ENCODE data around the gene GRK5.

The GRK5 gene

GRCh38 chr10:119285495-119286267, 78.3 kb downstream of the GRK5 start:
- no peak for DNase-seq
- no peak overlapping the region for H3K9ac ChIP-seq (ENCODE audit: low read length)
- no peak overlapping the region for H2BK5ac ChIP-seq (ENCODE audit: low read depth, low read length, poor library complexity)
- no peak overlapping the region for H3K27ac ChIP-seq (ENCODE audit: low read depth, low read length)
- H2BK120ac ChIP-seq (ENCODE audit: insufficient read depth, low read length, poor library complexity): no peak overlapping the region
- H3K4me3 ChIP-seq (ENCODE audit: low read depth, low read length): no peak overlapping the region
- WGBS (ENCODE audit: extremely low coverage, insufficient coverage, insufficient read length): no CpG with 5 or more reads among the region's 9 CpGs
- H4K91ac ChIP-seq (ENCODE audit: low read depth, low read length): no peak overlapping the region
- H3K14ac ChIP-seq (ENCODE audit: low read length): no peak overlapping the region
- H3K9me3 ChIP-seq (ENCODE audit: insufficient read depth, low read depth, low read length): no peaks in the 10 kb centered on the region
- H4K12ac ChIP-seq (ENCODE audit: low read depth, low read length): no peak overlapping the region
- no peak overlapping the region for H3K18ac ChIP-seq (ENCODE audit: low read length)
- H3K79me2 ChIP-seq (ENCODE audit: control insufficient read depth, insufficient read depth, low read length, poor library complexity): no peaks in the 10 kb centered on the region
- H3K4ac ChIP-seq (ENCODE audit: low read depth, low read length): no peak overlapping the region
- no peak overlapping the region for H2BK12ac ChIP-seq (ENCODE audit: low read length)
- H2AK5ac ChIP-seq (ENCODE audit: low read length): no peak overlapping the region
- H3K79me1 ChIP-seq (ENCODE audit: low read length): peaks cover 2% of the 10 kb centered on the region
- no peak overlapping the region for H2AFZ ChIP-seq (ENCODE audit: insufficient read depth, low read length, poor library complexity)
- no peak overlapping the region for H3K4me2 ChIP-seq (ENCODE audit: low read length)
- H3K36me3 ChIP-seq (ENCODE audit: control insufficient read depth in 1 of 2, insufficient read depth in 2 of 2, low read length in 2 of 2): no peaks in the 10 kb centered on the region
- peaks cover 7 to 13% of the 10 kb centered on the region in 2 experiments for H3K4me1 ChIP-seq (ENCODE audit: control insufficient read depth in 1 of 2, insufficient read depth in 2 of 2, low read length in 2 of 2)
- no peak overlapping the region for H3K23ac ChIP-seq (ENCODE audit: low read length)
- H4K8ac ChIP-seq (ENCODE audit: low read depth, low read length): no peak overlapping the region
- no peaks in the 10 kb centered on the region for H3K27me3 ChIP-seq (ENCODE audit: insufficient read depth, low read length)

GRCh38 chr10:119286516-119286915, 79.1 kb downstream of the GRK5 start:
- Histone ChIP-seq H4K12ac (ENCODE audit: low read depth, low read length) (no peak overlapping the region), H4K8ac (ENCODE audit: low read depth, low read length) (no peak overlapping the region), H3K36me3 (ENCODE audit: control insufficient read depth in 1 of 2, insufficient read depth in 2 of 2, low read length in 2 of 2) (no peaks in the 10 kb centered on the region), H2AFZ (ENCODE audit: insufficient read depth, low read length, poor library complexity) (no peak overlapping the region), H3K79me2 (ENCODE audit: control insufficient read depth, insufficient read depth, low read length, poor library complexity) (no peaks in the 10 kb centered on the region), H3K14ac (ENCODE audit: low read length) (no peak overlapping the region), H2BK5ac (ENCODE audit: low read depth, low read length, poor library complexity) (no peak overlapping the region), H3K18ac (ENCODE audit: low read length) (no peak overlapping the region), H3K79me1 (ENCODE audit: low read length) (peaks cover 2% of the 10 kb centered on the region), H3K4me1 (ENCODE audit: control insufficient read depth in 1 of 2, insufficient read depth in 2 of 2, low read length in 2 of 2) (peaks cover 9 to 16% of the 10 kb centered on the region in 2 experiments), H3K4me2 (ENCODE audit: low read length) (no peak overlapping the region), H2BK120ac (ENCODE audit: insufficient read depth, low read length, poor library complexity) (no peak overlapping the region), H3K27me3 (ENCODE audit: insufficient read depth, low read length) (no peaks in the 10 kb centered on the region), H3K4ac (ENCODE audit: low read depth, low read length) (no peak overlapping the region), H3K4me3 (ENCODE audit: low read depth, low read length) (no peak overlapping the region), H3K9me3 (ENCODE audit: insufficient read depth, low read depth, low read length) (no peaks in the 10 kb centered on the region), H3K23ac (ENCODE audit: low read length) (no peak overlapping the region), H3K9ac (ENCODE audit: low read length) (no peak overlapping the region), H2AK5ac (ENCODE audit: low read length) (no peak overlapping the region), H4K91ac (ENCODE audit: low read depth, low read length) (no peak overlapping the region), H3K27ac (ENCODE audit: low read depth, low read length) (no peak overlapping the region), H2BK12ac (ENCODE audit: low read length) (no peak overlapping the region)
- WGBS (ENCODE audit: extremely low coverage, insufficient coverage, insufficient read length): no CpG with 5 or more reads among the region's 6 CpGs
- no peak for DNase-seq

- H4K91ac ChIP-seq (ENCODE audit: low read depth, low read length): no peak overlapping the region
- H3K4me1 ChIP-seq (ENCODE audit: control insufficient read depth in 1 of 2, insufficient read depth in 2 of 2, low read length in 2 of 2): peaks cover 9 to 16% of the 10 kb centered on the region in 2 experiments
- H3K4me2 ChIP-seq (ENCODE audit: low read length): no peak overlapping the region
- no peak overlapping the region for H3K14ac ChIP-seq (ENCODE audit: low read length)
- H2BK5ac ChIP-seq (ENCODE audit: low read depth, low read length, poor library complexity): no peak overlapping the region
- H3K9me3 ChIP-seq (ENCODE audit: insufficient read depth, low read depth, low read length): no peaks in the 10 kb centered on the region
- H2BK120ac ChIP-seq (ENCODE audit: insufficient read depth, low read length, poor library complexity): no peak overlapping the region
- H3K27ac ChIP-seq (ENCODE audit: low read depth, low read length): no peak overlapping the region
- H2BK12ac ChIP-seq (ENCODE audit: low read length): no peak overlapping the region
- H3K9ac ChIP-seq (ENCODE audit: low read length): no peak overlapping the region
- H3K27me3 ChIP-seq (ENCODE audit: insufficient read depth, low read length): no peaks in the 10 kb centered on the region
- DNase-seq: no peak
- no CpG with 5 or more reads among the region's 2 CpGs for WGBS (ENCODE audit: extremely low coverage, insufficient coverage, insufficient read length)
- H3K36me3 ChIP-seq (ENCODE audit: control insufficient read depth in 1 of 2, insufficient read depth in 2 of 2, low read length in 2 of 2): no peaks in the 10 kb centered on the region
- no peak overlapping the region for H4K12ac ChIP-seq (ENCODE audit: low read depth, low read length)
- H2AK5ac ChIP-seq (ENCODE audit: low read length): no peak overlapping the region
- H3K4ac ChIP-seq (ENCODE audit: low read depth, low read length): no peak overlapping the region
- H3K23ac ChIP-seq (ENCODE audit: low read length): no peak overlapping the region
- H2AFZ ChIP-seq (ENCODE audit: insufficient read depth, low read length, poor library complexity): no peak overlapping the region
- H3K79me2 ChIP-seq (ENCODE audit: control insufficient read depth, insufficient read depth, low read length, poor library complexity): no peaks in the 10 kb centered on the region
- no peak overlapping the region for H4K8ac ChIP-seq (ENCODE audit: low read depth, low read length)
- no peak overlapping the region for H3K4me3 ChIP-seq (ENCODE audit: low read depth, low read length)
- peaks cover 2% of the 10 kb centered on the region for H3K79me1 ChIP-seq (ENCODE audit: low read length)
- H3K18ac ChIP-seq (ENCODE audit: low read length): no peak overlapping the region
Measured at GRCh38 chr10:119286983-119287633, 79.7 kb downstream of the GRK5 start.

GRCh38 chr10:119288574-119289001, 81.2 kb downstream of the GRK5 start:
- Histone ChIP-seq H4K8ac (ENCODE audit: low read depth, low read length) (no peak overlapping the region), H3K36me3 (ENCODE audit: control insufficient read depth in 1 of 2, insufficient read depth in 2 of 2, low read length in 2 of 2) (no peaks in the 10 kb centered on the region), H3K79me1 (ENCODE audit: low read length) (peaks cover 2% of the 10 kb centered on the region), H2BK12ac (ENCODE audit: low read length) (no peak overlapping the region), H3K27ac (ENCODE audit: low read depth, low read length) (no peak overlapping the region), H2BK5ac (ENCODE audit: low read depth, low read length, poor library complexity) (no peak overlapping the region), H3K27me3 (ENCODE audit: insufficient read depth, low read length) (no peaks in the 10 kb centered on the region), H3K79me2 (ENCODE audit: control insufficient read depth, insufficient read depth, low read length, poor library complexity) (no peaks in the 10 kb centered on the region), H3K14ac (ENCODE audit: low read length) (no peak overlapping the region), H3K18ac (ENCODE audit: low read length) (no peak overlapping the region), H3K9me3 (ENCODE audit: insufficient read depth, low read depth, low read length) (peaks cover 2% of the 10 kb centered on the region), H2BK120ac (ENCODE audit: insufficient read depth, low read length, poor library complexity) (no peak overlapping the region), H3K4me1 (ENCODE audit: control insufficient read depth in 1 of 2, insufficient read depth in 2 of 2, low read length in 2 of 2) (peaks cover 9 to 16% of the 10 kb centered on the region in 2 experiments), H3K4me2 (ENCODE audit: low read length) (no peak overlapping the region), H2AK5ac (ENCODE audit: low read length) (no peak overlapping the region), H3K4ac (ENCODE audit: low read depth, low read length) (no peak overlapping the region), H3K4me3 (ENCODE audit: low read depth, low read length) (no peak overlapping the region), H4K12ac (ENCODE audit: low read depth, low read length) (no peak overlapping the region), H2AFZ (ENCODE audit: insufficient read depth, low read length, poor library complexity) (no peak overlapping the region), H3K9ac (ENCODE audit: low read length) (no peak overlapping the region), H4K91ac (ENCODE audit: low read depth, low read length) (no peak overlapping the region), H3K23ac (ENCODE audit: low read length) (no peak overlapping the region)
- no peak for DNase-seq
- WGBS (ENCODE audit: extremely low coverage, insufficient coverage, insufficient read length): no CpG with 5 or more reads among the region's 7 CpGs
